Left forelimb (tissue), 1 donor: ENCODE results near the gene TMEM181.
"Not testable (repeated sequence)": the region's sequence is repeated elsewhere in the genome, so short reads cannot be mapped to it uniquely, and the experiment has no call there.

Source experiments
- DNase-seq: peaks from one replicate; pipeline ENCODE4 v3.0.0-alpha.2; 2018; ENCODE audit warnings: low spot score

Gene TMEM181

DNA sequence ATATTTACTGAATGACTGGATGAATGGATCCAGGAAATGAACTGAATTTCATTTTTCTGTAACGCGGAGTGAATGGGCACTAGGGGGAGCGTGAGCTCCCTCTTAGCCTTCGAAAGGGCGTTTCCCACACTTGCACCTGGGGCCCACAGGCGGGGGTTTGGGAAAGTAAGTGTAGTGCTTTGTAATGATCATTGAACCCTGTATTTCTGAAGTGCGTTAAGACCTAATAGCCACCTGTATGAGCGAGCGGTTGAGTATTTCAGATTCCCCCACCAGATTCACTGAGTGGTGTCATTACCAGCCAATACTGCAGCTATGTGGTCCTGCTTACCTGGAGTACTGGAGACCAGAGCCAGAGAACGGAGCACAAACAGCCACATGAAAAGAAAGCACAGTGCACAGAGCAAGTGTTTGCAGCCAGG lies 100.5 kb downstream of the TMEM181 start:
- DNase-seq: no peak

GRCh38 chr6:158661156-158661685 lies 101.3 kb downstream of the TMEM181 start:
- no peak for DNase-seq

GRCh38 chr6:158662607-158662953 lies 102.7 kb downstream of the TMEM181 start:
- DNase-seq: no peak

DNA sequence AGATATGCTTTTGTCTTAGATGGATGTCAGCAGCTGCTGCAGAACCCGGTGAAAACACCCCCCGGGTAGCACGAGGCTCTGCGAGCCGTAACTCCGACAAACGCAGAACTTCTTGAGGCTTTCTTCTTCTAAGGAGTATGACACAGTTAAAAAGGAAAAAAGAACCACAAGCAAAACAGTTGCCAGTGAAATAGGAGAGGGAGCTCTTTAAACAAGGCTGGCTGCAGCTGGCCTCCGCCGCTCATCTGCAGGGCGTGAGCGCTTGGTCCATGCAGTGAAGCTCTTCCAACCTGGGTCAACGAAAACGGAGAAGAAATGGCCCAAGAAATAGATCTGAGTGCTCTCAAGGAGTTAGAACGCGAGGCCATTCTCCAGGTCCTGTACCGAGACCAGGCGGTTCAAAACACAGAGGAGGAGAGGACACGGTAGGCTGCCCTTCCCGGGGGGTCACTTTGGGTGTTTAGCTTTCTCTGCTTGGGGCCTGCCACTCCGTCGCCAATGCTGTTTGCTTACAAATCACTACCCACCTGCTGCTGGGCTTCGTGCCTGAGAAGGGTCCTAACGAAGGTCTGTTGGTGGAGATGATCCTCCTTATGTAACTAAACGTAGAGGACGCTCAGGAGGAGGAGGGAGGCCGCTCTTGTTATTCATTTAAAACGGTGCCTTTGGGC lies 103.2 kb downstream of the TMEM181 start:
- DNase-seq: no peak

DNA sequence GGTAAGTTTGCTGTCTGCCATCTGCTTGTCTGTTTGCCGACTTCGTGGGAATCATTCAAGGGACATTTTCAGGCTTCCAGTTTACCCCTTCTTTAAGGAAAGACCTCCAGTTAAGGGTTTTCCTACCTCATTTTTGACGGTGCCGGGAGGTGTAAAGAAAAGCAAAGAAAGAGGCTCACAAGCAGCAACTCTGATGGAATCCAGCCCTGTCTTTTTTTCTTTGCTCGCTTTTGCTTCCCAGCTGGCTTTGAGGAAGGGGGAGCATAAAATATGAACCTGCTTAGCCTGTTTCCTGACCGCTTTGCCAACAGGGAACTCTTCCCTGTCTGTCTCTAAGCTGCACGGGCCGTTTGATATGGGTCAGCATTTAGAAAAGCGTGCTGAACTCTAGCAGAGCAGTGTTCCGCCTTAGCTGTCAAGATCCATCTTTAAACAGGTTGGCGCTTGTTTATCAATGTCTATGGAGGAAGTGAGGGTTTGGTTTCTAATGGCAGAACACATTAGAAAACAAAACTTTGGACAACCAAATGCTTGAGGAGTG lies 103.8 kb downstream of the TMEM181 start:
- no peak for DNase-seq

DNA sequence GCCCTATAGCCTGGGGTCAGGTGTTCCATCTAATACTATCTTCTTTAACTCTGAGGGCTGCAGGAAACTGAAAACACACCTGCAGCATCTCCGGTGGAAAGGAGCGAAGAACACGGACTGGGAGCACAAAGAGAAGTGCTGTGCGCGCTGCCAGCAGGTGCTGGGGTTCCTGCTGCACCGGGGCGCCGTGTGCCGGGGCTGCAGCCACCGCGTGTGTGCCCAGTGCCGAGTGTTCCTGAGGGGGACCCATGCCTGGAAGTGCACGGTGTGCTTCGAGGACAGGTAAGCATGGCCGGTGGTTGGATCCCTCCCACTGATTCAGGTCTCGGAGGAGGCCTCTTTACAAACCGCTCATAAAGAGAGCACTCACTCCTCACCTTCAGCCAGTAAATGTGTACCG lies 105.4 kb downstream of the TMEM181 start:
- no peak for DNase-seq

DNA sequence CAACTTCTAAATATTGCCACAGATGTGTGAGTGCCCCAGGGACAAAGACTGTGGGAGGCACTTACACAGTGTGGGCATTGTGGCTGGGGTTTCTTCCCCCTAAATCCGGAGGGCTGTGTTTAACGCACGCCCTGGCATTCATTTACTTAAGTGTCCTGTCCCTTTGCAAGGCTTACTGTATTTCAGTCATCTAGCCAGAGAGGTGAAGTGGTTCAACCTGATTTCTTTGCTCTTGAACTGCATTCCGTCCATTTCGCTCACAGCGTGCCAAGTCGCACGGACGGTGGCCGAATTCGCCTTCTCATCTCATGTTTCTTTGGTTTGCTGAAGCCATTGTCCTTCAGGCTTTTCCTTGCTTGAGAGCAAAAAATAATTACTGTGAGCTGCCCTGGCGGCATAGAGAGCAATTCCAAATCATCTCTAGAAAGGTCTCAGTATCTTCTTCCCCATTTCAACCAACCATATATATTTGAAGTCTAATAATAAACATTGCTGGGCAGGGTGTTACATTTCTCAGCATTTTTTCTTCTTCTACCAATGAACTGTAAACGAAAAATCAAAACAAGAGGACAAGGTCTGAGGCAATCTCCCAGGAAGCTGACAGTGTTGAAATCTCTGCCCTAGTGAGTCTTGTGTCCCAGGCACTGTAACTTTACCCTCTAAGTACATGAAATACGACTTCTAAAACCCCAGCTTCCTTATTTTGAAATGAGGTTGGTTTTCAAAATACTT lies 106.9 kb downstream of the TMEM181 start:
- DNase-seq: no peak

- DNase-seq: no peak
These were observed 107.6 kb downstream of the TMEM181 start for GRCh38 chr6:158667360-158667981.

DNA sequence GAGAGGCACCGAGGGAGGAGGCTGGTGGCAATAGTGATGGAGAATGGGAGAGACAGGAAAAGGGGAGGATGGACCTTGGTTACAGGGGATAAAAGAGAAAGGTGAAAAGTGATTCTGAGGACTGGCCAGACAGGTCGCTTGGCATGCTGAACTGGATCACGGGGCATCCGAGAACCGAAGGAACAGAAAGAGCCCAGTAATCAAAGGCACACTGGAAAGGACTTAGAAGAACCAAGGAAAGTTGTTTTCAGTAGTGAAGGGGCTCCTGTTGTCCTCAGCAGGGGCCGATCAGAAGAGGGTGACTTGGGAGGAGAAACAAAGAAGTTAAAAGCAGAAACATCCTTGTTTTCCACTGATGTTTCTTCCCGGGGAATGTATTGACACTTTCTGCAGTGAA lies 108.8 kb downstream of the TMEM181 start:
- no peak for DNase-seq

GRCh38 chr6:158669145-158670035 lies 109.5 kb downstream of the TMEM181 start:
- DNase-seq: no peak

- DNase-seq: not testable (repeated sequence)
These were observed 112.2 kb downstream of the TMEM181 start for GRCh38 chr6:158672119-158672518.

DNA sequence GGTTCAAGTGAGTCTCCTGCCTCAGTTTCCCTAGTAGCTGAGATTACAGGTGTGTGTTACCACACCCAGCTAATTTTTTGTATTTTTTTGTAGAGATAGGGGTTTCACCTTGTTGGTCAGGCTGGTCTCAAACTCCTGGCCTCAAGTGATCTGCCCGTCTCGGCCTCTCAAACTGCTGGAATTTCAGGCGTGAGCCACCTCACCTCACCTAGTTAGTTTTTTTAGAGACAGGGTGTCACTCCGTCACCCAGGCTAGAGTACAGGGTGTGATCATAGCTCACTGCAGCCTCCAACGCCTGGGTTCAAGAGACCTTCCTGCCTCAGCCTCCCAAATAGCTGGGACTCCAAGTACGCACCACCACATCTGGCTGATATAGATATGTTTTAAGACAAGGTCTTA lies 112.8 kb downstream of the TMEM181 start:
- no peak for DNase-seq

- DNase-seq: no peak
These were observed 114.6 kb downstream of the TMEM181 start for GRCh38 chr6:158674342-158675131.

GRCh38 chr6:158677094-158677493 lies 117.2 kb downstream of the TMEM181 start:
- DNase-seq: not testable (repeated sequence)

DNA sequence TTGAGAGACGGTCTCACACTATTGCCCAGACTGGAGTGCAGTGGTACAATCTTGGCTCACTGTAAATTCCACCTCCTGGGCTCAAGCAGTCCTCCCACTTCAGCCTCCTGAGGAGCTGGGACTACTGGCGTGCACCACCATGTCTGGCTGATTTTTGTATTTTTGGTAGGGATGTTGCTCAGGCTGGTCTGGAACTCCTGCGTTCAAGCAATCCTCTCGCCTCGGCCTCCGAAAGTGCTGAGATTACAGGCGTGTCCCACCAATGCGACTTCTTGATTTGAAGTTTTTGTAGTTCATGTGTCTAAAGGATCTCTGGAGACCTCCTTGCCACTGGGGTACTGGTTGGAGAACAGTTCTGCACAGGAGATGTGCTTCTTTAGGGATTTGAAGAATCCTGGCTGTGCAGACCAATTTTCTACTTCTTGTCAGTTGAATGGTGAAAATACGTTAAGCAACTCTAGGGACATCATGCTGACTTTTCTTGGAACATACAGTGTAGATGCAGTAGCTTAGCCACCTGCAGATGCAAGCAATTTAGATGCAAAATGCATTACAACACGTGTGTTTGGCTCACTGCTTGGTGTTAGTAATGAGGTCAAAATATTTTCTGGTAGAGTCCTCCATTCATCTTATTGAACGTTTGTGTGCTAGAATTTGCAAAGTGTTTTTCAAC lies 118.2 kb downstream of the TMEM181 start:
- no peak for DNase-seq

DNA sequence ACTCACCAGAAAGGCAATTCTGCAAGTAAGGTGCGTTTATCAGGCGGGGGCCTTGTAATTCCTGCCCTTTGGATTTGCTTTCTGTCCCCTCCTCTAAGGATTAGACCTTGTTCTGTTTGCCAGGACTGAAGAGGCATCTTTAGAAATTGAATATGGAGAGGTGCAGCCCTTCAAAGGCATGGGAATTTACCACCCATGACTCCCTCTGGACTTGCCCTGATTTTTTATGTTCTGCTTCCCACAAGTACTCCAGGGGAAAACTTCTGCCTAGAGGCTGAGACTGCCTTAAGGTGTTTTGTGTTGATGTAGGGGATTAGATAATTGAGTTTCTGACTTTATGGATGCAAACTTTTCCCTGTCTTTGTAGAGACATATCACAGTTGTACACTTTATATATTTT lies 120.1 kb downstream of the TMEM181 start:
- no peak for DNase-seq

GRCh38 chr6:158680481-158680880 lies 120.6 kb downstream of the TMEM181 start:
- no peak for DNase-seq

DNA sequence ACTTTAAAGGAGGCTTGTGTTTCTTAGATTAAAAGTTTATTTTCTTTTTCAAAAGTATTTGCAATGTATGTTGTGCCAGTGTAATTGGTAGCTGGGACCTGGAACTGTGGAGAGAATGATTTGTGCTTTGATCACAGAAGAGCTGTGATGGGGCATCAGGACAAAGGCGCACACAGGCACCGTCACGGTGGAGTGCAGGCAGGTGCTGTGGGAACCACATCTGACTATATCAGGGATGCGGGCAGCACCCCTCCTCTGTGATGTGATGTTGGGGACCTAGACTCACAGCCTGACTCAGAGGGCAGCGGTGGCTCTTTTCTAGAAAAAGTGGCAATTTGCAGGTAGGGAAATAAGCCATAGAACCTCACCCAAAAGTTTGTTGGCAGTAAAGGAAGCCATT lies 124.4 kb downstream of the TMEM181 start:
- no peak for DNase-seq

- no peak for DNase-seq
These were observed 124.9 kb downstream of the TMEM181 start for GRCh38 chr6:158684745-158685324.
